Measurements from ENCODE around the gene C11orf68.

The C11orf68 gene

DNA sequence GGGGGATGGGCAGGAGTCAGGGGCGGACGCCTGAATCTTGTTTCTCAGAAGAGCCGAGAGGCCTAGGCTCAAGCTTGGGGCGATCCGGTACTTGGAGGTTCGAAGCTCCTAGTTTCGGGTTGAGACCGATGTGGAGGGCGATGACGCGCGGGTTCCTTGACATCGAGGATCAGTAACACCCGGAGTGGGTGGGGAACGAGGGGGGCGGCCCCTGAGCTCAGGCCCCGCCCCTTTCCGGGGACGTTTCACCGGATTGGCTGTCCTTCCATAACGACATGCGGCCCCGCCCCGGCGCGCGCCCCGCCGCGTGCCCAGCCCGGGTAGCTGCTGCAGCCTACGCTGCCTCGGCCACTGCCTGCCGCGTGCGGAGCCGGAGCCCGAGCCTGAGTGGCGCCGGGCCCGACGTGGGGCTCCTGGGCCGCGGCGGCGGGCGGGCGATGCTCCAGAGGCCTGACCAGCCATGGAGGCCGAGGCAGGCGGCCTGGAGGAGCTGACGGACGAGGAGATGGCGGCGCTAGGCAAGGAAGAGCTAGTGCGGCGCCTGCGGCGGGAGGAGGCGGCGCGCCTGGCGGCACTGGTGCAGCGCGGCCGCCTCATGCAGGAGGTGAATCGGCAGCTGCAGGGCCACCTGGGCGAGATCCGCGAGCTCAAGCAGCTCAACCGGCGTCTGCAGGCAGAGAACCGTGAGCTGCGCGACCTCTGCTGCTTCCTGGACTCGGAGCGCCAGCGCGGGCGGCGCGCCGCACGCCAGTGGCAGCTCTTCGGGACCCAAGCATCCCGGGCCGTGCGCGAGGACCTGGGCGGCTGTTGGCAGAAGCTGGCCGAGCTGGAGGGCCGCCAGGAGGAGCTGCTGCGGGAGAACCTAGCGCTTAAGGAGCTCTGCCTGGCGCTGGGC lies 28.3 kb downstream of the C11orf68 start, which contains the start of gene CCDC85B (continued):
- TF ChIP-seq, protein P1, sequence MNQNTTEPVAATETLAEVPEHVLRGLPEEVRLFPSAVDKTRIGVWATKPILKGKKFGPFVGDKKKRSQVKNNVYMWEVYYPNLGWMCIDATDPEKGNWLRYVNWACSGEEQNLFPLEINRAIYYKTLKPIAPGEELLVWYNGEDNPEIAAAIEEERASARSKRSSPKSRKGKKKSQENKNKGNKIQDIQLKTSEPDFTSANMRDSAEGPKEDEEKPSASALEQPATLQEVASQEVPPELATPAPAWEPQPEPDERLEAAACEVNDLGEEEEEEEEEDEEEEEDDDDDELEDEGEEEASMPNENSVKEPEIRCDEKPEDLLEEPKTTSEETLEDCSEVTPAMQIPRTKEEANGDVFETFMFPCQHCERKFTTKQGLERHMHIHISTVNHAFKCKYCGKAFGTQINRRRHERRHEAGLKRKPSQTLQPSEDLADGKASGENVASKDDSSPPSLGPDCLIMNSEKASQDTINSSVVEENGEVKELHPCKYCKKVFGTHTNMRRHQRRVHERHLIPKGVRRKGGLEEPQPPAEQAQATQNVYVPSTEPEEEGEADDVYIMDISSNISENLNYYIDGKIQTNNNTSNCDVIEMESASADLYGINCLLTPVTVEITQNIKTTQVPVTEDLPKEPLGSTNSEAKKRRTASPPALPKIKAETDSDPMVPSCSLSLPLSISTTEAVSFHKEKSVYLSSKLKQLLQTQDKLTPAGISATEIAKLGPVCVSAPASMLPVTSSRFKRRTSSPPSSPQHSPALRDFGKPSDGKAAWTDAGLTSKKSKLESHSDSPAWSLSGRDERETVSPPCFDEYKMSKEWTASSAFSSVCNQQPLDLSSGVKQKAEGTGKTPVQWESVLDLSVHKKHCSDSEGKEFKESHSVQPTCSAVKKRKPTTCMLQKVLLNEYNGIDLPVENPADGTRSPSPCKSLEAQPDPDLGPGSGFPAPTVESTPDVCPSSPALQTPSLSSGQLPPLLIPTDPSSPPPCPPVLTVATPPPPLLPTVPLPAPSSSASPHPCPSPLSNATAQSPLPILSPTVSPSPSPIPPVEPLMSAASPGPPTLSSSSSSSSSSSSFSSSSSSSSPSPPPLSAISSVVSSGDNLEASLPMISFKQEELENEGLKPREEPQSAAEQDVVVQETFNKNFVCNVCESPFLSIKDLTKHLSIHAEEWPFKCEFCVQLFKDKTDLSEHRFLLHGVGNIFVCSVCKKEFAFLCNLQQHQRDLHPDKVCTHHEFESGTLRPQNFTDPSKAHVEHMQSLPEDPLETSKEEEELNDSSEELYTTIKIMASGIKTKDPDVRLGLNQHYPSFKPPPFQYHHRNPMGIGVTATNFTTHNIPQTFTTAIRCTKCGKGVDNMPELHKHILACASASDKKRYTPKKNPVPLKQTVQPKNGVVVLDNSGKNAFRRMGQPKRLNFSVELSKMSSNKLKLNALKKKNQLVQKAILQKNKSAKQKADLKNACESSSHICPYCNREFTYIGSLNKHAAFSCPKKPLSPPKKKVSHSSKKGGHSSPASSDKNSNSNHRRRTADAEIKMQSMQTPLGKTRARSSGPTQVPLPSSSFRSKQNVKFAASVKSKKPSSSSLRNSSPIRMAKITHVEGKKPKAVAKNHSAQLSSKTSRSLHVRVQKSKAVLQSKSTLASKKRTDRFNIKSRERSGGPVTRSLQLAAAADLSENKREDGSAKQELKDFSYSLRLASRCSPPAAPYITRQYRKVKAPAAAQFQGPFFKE (tag by site-specific recombination; IDR thresholded peaks at IDR 0.05; ENCODE audit: borderline replicate concordance), result no peak
- TF ChIP-seq, protein P2, sequence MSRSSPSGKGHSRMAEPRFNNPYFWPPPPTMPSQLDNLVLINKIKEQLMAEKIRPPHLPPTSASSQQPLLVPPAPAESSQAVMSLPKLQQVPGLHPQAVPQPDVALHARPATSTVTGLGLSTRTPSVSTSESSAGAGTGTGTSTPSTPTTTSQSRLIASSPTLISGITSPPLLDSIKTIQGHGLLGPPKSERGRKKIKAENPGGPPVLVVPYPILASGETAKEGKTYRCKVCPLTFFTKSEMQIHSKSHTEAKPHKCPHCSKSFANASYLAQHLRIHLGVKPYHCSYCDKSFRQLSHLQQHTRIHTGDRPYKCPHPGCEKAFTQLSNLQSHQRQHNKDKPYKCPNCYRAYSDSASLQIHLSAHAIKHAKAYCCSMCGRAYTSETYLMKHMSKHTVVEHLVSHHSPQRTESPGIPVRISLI (tag by site-specific recombination; IDR thresholded peaks at IDR 0.05), result no peak
- TF ChIP-seq ZNF555 (tag by site-specific recombination; conservative IDR thresholded peaks at IDR 0.05) (no peak), OVOL3 (tag by site-specific recombination; IDR thresholded peaks at IDR 0.05) (no peak), ZNF416 (tag by site-specific recombination; IDR thresholded peaks at IDR 0.05) (no peak), ZNF214 (tag by site-specific recombination; IDR thresholded peaks at IDR 0.05; ENCODE audit: borderline replicate concordance) (no peak), GLIS2 (tag by site-specific recombination; IDR thresholded peaks at IDR 0.05) (peak; percentile 64; the same call in 1 of the 2 replicates), ZNF792 (tag by site-specific recombination; IDR thresholded peaks at IDR 0.05) (no peak), ZNF843 (tag by site-specific recombination; IDR thresholded peaks at IDR 0.05) (no peak), MZF1 (tag by site-specific recombination; IDR thresholded peaks at IDR 0.05; ENCODE audit: borderline replicate concordance) (no peak), MYNN (tag by site-specific recombination; IDR thresholded peaks at IDR 0.05; ENCODE audit: borderline replicate concordance) (no peak), SP7 (tag by site-specific recombination; IDR thresholded peaks at IDR 0.05) (no peak), ZNF596 (tag by site-specific recombination; IDR thresholded peaks at IDR 0.05) (no peak), SP2 (tag by site-specific recombination; IDR thresholded peaks at IDR 0.05) (peak; percentile 90), KLF9 (tag by site-specific recombination; IDR thresholded peaks at IDR 0.05; ENCODE audit: low read depth) (peak; percentile 49; the same call in 1 of the 2 replicates), ZNF121 (tag by site-specific recombination; IDR thresholded peaks at IDR 0.05) (no peak), ZNF529 (tag by site-specific recombination; IDR thresholded peaks at IDR 0.05; ENCODE audit: insufficient replicate concordance) (no peak), ZNF391 (tag by site-specific recombination; IDR thresholded peaks at IDR 0.05; ENCODE audit: borderline replicate concordance, low read depth) (peak; percentile 57; the same call in 1 of the 2 replicates), ZNF324 (tag by site-specific recombination; IDR thresholded peaks at IDR 0.05) (no peak), ZNF623 (tag by site-specific recombination; IDR thresholded peaks at IDR 0.05) (no peak), ZBTB7A (tag by site-specific recombination; IDR thresholded peaks at IDR 0.05; ENCODE audit: low read depth) (no peak), HOXD13 (CRISPR knock-in tag; IDR thresholded peaks at IDR 0.05; ENCODE audit: borderline replicate concordance) (no peak)
- TF ChIP-seq, protein P3, sequence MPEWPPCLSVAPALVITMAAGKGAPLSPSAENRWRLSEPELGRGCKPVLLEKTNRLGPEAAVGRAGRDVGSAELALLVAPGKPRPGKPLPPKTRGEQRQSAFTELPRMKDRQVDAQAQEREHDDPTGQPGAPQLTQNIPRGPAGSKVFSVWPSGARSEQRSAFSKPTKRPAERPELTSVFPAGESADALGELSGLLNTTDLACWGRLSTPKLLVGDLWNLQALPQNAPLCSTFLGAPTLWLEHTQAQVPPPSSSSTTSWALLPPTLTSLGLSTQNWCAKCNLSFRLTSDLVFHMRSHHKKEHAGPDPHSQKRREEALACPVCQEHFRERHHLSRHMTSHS (tag by site-specific recombination; IDR thresholded peaks at IDR 0.05), result no peak
- TF ChIP-seq, protein P4, sequence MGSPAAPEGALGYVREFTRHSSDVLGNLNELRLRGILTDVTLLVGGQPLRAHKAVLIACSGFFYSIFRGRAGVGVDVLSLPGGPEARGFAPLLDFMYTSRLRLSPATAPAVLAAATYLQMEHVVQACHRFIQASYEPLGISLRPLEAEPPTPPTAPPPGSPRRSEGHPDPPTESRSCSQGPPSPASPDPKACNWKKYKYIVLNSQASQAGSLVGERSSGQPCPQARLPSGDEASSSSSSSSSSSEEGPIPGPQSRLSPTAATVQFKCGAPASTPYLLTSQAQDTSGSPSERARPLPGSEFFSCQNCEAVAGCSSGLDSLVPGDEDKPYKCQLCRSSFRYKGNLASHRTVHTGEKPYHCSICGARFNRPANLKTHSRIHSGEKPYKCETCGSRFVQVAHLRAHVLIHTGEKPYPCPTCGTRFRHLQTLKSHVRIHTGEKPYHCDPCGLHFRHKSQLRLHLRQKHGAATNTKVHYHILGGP (tag by site-specific recombination; IDR thresholded peaks at IDR 0.05), result no peak
- TF ChIP-seq, protein P5, sequence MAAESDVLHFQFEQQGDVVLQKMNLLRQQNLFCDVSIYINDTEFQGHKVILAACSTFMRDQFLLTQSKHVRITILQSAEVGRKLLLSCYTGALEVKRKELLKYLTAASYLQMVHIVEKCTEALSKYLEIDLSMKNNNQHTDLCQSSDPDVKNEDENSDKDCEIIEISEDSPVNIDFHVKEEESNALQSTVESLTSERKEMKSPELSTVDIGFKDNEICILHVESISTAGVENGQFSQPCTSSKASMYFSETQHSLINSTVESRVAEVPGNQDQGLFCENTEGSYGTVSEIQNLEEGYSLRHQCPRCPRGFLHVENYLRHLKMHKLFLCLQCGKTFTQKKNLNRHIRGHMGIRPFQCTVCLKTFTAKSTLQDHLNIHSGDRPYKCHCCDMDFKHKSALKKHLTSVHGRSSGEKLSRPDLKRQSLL (tag by site-specific recombination; IDR thresholded peaks at IDR 0.05), result no peak
- TF ChIP-seq, protein P6, sequence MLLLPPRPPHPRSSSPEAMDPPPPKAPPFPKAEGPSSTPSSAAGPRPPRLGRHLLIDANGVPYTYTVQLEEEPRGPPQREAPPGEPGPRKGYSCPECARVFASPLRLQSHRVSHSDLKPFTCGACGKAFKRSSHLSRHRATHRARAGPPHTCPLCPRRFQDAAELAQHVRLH (tag by site-specific recombination; IDR thresholded peaks at IDR 0.05), result no peak
- TF ChIP-seq, protein P7, sequence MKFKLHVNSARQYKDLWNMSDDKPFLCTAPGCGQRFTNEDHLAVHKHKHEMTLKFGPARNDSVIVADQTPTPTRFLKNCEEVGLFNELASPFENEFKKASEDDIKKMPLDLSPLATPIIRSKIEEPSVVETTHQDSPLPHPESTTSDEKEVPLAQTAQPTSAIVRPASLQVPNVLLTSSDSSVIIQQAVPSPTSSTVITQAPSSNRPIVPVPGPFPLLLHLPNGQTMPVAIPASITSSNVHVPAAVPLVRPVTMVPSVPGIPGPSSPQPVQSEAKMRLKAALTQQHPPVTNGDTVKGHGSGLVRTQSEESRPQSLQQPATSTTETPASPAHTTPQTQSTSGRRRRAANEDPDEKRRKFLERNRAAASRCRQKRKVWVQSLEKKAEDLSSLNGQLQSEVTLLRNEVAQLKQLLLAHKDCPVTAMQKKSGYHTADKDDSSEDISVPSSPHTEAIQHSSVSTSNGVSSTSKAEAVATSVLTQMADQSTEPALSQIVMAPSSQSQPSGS (tag by site-specific recombination; IDR thresholded peaks at IDR 0.05; ENCODE audit: low read depth), result no peak

Measured in HEK293 (cell line).